Measurements from ENCODE around the gene CAPN8. TPM values are rescaled to one million over a fixed set of nuclear protein-coding genes. Genes with fewer than 3 reads are reported as not detected.

CAPN8 gene
- total and polyA plus RNA-seq, 4 donors: 0.08 to 0.16 TPM; not detected in 2

GRCh38 chr1:223639331-223639749, 26.2 kb downstream of the CAPN8 start:
- no peak overlapping the region for H3K9ac ChIP-seq (ENCODE audit: low read depth in 1 of 2, low read length in 2 of 2)
- no peak for DNase-seq (ENCODE audit: low spot score)
- TF ChIP-seq REST (IDR thresholded peaks at IDR 0.05) (no peak), NR2F2 (IDR thresholded peaks at IDR 0.05) (no peak), RXRA (IDR thresholded peaks at IDR 0.05) (peak in 1 of 2 donors; percentile 55), ATF3 (IDR thresholded peaks at IDR 0.05) (no peak), CTCF (IDR thresholded peaks at IDR 0.05; ENCODE audit: low read depth, low read length, missing input control) (no peak), SP1 (IDR thresholded peaks at IDR 0.05) (peak; percentile 71), RAD21 (IDR thresholded peaks at IDR 0.05) (peak in 1 of 2 donors; percentile 3), YY1 (IDR thresholded peaks at IDR 0.05) (peak; percentile 63), HNF4A (conservative IDR thresholded peaks at IDR 0.05) (peak; percentile 69 to 70), EGR1 (IDR thresholded peaks at IDR 0.05; ENCODE audit: low read depth in 2 of 2) (no peak), TAF1 (conservative IDR thresholded peaks at IDR 0.05) (no peak), FOXA1 (IDR thresholded peaks at IDR 0.05) (no peak), MAX (IDR thresholded peaks at IDR 0.05) (peak; percentile 35), HNF4G (IDR thresholded peaks at IDR 0.05) (no peak), ZBTB33 (IDR thresholded peaks at IDR 0.05) (no peak), GABPA (IDR thresholded peaks at IDR 0.05 in 1 of 2, conservative IDR thresholded peaks at IDR 0.05 in 1 of 2) (no peak), JUND (IDR thresholded peaks at IDR 0.05) (peak in 1 of 2 donors; percentile 19), FOXA2 (IDR thresholded peaks at IDR 0.05) (no peak)
- H3K9me3 ChIP-seq (ENCODE audit: control insufficient read depth in 4 of 4, low read length in 3 of 4): peaks cover 0 to 2% (median 0%) of the 10 kb centered on the region in 4 donors
- no peaks in the 10 kb centered on the region for H3K36me3 ChIP-seq (ENCODE audit: control insufficient read depth in 4 of 4, insufficient read depth in 3 of 4, low read depth in 1 of 4, low read length in 3 of 4)
- no peaks in the 10 kb centered on the region for H3K27me3 ChIP-seq (ENCODE audit: control insufficient read depth in 4 of 4, insufficient read depth in 4 of 4, low read length in 3 of 4)
- H3K27ac ChIP-seq (ENCODE audit: low read depth in 1 of 2, low read length in 2 of 2): peak overlapping the region; percentile 70 to 76
- peaks cover 8 to 51% (median 42%) of the 10 kb centered on the region in 4 donors for H3K4me1 ChIP-seq (ENCODE audit: control insufficient read depth in 4 of 4, insufficient read depth in 4 of 4, low read length in 3 of 4)
- H3K4me3 ChIP-seq (ENCODE audit: low read depth in 1 of 3, low read length in 3 of 3): no peak overlapping the region
- 31% methylated on average over 2 of the region's 2 CpGs for WGBS
